ENCODE results near the gene DNMBP.
"Not testable (repeated sequence)": the region's sequence is repeated elsewhere in the genome, so short reads cannot be mapped to it uniquely, and the experiment has no call there.

Gene DNMBP

DNA sequence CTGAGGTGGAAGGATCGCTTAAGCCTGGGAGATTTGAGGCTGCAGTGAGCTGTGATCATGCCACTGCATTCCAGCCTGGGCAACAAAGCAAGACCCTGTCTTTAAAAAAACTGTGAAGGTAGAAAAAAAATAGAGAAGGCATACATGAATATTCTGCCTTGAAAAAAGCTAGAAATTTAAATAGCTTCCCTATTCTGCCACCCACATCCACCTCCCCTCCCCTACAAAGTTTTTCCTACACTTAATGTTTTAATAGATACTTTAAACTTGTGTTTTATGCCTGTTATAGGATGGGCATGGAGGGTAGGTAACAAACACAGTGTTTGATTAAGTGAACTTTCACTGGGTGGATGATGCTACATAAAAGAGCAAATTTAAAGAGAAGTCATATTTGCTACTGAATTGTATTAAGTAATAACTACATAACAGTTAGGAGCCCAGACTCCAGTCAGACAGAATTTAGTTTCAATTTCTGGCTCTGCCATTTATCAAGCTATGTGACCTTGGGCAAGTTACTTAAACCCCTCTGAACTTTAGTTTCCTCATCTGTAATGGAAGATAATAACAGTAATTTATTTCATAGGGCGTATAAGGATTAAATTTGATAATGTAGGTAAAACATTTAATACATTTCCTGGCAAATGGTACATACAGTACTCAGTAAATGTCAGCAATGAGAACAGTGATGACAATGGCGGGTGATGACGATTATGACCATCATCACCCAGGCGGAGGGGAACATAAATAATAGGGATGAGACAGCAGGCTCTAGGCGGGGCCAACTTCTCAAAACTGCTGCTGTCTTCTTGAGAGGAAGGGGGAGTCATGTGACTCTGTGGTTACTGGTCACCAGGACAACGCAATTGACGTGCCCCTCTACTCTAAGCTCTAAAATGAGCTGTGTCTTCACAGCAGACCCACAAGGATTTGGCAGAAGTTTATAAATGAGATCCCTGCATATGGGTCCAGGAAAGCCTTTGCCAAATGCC is 15.8 kb downstream of the DNMBP start:
- DNase-seq (ENCODE audit: low read depth in 2 of 2) = peak; percentile 6 to 17

DNA sequence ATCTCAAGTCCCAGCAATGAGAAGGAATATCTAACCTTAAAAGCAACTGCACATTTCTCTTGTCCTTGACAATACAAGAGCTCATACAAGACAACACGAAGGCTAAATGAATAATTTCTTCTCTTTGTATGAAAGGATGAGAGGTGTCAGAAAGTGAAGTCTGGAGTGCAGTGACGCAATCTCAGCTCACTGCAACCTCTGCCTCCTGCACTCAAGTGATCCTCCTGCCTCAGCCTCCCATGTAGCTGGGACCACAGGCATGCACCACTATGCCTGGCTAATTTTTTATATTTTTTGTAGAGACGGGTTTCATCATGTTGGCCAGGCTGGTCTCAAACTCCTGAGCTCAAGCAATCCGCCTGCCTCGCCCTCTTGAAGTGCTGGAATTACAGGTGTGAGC is 24.1 kb downstream of the DNMBP start:
- DNase-seq (ENCODE audit: low read depth in 2 of 2) = not testable (repeated sequence)

DNA sequence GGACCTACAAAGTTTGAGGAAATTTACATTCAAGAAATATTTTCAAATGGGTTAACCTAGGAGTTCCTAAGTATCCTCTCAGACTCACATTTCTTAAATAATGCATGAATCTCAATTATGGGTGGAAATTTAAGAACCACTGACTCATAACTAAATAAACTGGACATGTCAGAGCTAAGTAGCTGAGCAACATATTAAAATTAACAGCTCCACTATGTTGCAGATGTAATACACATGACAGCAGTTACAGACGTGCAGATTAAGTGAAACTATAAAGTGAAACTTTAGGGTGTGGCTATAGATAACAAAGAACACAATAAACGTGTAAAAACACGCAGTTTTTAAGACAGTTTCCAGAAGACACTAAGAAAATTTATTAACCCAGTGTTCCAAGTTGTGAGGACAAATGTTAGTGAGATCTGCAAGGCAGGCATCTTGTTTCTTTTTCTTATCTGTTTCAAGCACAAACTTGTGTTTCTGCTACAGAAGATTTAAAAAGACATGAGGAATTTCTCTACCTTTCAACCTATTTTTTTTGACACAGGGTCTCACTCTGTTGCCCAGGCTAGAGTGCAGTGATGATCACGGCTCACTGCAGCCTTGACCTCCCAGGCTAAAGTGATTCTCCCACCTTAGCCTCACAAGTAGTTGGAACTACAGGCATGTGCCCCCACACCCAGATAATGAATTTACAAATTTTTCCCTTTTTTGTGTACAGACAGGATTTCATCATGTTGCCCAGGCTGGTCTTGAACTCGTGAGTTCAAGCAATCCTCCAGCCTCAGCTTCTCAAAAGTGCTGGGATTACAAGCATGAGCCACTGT is 25.3 kb downstream of the DNMBP start:
- DNase-seq (ENCODE audit: low read depth in 2 of 2) = no peak

DNA sequence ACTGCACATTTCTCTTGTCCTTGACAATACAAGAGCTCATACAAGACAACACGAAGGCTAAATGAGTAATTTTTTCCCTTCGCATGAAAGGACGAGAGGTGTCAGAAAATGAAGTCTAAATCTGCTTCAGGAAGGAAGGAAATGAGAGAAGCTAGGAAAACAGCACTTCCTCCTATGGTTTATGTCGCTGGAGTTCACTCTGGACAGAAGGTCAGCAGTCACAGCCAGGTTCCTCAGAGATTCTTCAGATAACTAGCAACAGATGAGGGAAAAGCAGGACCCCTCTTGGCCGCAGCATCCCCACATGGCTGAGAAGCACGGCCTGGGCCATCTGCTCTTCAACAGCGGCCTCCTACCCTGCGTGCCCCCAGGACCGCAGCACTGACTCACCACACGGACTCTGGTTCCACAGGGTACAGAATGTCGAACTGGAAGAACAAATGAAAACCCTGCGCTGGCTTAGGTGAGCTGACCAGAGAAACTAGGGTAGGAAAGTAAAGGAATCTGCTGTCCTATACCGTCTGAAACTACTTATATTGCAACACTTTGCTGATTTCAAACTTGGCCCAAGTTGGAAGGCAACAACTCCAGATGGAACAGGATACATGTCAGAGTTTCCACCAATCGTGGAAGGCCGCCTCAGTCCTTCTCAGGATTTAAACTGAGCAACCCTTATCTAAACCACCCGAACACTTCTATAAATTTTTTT is 26.3 kb downstream of the DNMBP start:
- DNase-seq (ENCODE audit: low read depth in 2 of 2) = no peak

DNA sequence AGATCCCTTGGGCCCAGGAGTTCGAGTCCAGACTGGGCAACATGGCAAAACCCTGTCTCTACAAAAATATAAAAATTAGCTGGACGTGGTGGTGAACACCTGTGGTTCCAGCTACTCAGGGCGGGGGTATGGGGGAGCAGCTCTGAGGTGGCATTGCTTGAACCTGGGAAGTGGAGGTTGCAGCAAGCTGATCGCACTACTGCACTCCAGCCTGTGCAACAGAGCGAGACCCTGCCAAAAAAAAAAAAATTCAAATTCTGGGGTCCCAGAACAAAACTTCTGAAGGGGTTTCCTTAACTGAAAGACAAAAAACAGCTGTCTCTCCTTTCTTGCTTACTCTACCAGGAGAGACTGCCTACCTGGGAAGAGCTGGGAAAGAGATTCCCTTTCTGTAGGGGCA is 27.0 kb downstream of the DNMBP start:
- DNase-seq (ENCODE audit: low read depth in 2 of 2) = no peak

DNA sequence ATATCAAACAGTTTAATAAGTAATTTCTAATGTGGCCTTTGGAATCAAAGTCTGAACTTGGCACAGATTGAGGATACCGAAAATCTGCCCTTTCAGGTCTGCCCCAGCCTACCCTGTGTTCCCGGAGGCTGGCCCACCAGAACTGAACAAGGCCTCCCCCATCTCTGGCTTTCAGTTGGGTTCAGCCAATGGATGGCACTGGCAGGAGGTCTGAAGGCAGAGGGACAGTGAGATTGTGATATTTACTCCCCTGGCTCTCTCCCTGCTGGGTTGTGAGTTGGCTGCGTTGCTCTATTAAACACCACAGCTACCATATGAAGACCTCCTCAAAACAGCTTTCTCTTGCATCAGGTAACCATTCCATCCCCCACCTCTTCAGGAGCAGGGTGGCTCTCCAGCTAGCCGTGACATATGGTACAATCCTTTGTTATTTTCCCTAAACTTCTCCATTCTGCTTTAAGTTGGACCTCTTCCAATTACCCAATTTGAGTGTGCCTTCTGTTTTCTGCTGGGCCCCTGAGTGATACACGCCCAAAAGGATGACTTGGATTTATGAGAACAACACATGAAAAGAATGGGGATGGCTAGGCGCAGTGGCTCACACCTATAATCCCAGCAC is 28.1 kb downstream of the DNMBP start:
- DNase-seq (ENCODE audit: low read depth in 2 of 2) = no peak

DNA sequence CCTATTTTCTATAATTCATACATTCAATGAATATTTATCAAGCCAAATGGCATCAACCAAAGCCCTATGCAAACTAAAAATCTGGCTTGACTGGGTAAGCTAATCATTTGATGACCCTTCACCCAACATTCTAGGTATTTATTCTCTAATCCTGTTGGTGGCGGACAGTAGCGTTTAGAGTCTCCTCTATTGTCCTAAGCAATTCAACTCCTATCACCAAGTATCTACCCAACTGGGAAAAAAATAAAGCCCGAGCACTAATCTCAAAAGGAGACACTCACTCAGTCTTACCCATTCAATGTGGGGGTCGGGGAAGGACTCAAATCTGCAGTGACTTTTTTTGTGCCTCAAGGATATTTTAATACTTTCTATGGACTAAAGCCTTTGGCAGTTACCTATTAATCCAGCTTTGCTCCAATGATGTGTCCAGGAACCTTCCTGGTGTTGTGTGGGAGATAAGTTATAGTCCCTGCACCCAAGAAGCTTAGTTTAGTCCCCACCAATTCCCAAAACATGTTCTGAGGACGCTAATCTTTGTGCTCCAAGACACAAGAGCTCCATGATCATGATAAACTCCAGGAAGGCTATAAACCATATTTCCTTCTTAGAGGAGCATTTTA is 30.6 kb downstream of the DNMBP start:
- DNase-seq (ENCODE audit: low read depth in 2 of 2) = no peak

DNA sequence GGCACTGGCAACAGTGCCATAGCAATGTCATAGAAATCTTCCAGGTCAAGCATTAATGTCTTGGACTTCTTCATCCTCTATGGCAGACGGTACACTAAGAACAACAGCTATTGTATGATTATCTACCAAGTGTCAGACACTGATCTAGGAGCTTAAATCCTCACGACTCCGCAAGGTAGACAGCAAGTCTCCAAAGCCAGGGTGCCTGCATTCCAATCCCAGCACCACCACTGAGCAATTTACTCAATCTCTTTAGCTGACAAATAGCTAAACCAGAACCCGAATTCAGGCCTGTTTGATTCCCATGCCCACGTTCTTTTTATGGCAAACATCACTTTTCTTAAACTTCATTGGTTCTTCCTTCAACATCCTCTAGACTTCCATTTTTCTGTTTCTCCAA is 31.8 kb downstream of the DNMBP start:
- no peak for DNase-seq (ENCODE audit: low read depth in 2 of 2)

DNA sequence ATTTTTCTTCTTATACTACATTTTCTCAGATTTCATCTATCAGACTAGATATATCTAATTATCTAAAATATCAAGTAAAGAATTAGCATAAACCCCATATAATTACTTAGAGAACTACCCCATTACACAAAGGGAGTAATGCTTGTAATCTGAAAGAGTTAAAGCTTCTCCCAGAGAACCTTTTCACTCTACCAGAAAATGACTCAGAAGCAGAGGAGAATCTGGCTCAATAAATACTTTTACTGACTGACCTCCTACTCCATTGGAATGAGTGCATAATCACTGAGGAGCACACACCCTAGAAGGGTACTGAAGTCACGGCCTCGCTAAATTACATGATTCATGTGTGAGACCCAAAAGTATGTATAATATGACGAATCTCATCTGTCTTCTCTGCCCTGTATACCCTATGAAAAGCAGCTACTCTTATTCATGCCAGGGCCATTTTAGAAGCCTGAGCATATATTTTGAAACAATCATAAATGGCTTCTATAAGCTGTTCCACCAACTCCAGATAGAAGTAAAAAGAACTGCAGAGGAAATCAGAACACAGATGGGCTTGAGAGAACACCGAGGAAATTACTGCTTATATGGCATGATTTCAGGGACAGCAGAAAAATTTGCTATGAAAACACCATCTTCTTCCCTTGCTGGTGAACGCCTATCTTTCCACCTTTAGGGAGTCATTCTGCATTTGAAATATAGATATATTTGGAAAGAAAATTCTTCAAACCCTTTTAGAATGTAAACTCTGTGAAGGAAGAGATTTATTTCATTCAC is 32.7 kb downstream of the DNMBP start:
- no peak for DNase-seq (ENCODE audit: low read depth in 2 of 2)

DNA sequence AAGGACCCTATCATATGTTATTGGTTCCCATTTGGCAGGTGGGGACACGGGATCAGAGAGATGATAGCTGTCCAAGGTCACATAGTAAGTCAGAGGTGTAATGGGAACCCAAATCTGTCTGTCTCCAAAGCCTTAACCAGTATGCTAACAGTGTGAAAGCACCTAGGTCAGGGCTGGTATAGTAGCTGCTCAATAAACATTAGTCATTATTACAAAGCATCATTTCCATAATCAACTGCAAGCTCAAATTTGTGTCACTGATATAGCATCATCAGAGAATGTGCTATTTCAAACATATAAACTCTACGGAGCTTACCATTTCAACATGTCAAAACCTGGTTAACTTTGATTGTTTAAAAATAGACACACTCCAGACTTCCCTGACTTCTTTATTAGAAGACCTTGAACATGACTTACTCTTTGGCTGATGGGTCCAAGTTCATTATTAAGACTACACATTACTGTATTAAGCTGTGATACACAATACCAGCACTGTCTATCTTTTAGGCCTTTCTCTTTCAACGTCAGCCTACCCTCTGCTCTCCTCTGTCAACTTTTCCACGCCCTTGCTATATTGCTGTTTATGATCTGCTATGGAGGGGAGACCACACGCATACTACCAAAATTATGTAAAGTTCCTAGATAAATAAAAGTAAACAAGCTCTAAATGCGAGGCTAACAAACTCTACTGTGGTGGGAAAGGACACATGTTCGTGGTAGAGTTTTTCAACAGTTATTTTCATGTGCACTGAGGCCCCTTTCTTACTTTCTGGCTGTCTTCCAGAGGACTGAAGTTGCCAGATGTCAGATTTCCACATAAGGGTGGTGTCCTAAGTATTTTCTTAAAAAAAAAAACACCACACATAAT is 33.6 kb downstream of the DNMBP start:
- DNase-seq (ENCODE audit: low read depth in 2 of 2) = no peak

DNA sequence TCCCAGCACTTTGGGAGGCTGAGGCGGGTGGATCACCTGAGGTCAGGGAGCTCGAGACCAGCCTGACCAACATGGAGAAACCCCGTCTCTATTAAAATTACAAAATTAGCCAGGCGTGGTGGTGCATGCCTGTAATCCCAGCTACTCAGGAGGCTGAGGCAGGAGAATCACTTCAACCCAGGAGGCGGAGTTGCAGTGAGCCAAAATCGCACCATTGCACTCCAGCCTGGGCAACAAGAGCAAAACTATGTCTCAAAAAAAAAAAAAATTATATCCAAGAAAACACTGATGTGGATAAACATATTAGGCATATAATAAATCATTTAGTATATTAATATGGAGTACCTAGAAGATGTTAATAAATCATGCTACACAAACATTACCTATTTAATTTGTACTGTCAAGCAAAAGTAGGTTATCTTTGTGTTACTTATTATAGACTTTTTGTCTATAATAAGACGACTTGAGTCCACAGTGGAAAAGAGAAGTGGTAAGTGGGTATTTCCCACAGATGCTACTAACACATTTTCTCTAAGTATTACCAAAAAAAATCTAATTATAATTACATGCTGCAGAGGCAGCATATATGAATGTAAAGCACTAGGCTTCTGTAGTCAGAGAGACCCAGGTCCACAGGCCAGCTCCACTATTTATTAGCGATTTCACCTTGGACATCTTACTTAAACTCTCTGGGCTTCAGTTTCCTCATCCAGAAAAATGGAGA is 34.5 kb downstream of the DNMBP start:
- no peak for DNase-seq (ENCODE audit: low read depth in 2 of 2)

DNA sequence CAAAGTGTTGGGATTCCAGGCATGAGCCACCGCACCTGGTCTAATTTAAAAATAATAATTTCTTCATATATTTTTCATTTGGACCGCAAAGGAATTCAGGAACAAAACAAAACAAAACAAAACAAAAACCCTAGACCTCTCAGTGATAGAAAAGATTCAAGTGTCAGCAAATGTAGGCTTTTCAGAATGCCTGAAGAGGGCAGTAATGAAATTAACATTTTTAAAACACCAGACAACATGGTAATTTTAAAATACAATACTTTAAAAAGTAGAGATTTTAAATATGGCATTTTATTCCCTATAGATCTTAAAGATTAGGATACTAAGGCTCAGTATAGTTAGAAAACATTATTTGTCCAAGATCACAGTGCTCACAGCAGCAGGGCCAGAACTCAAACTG is 36.6 kb downstream of the DNMBP start:
- DNase-seq (ENCODE audit: low read depth in 2 of 2) = no peak

DNA sequence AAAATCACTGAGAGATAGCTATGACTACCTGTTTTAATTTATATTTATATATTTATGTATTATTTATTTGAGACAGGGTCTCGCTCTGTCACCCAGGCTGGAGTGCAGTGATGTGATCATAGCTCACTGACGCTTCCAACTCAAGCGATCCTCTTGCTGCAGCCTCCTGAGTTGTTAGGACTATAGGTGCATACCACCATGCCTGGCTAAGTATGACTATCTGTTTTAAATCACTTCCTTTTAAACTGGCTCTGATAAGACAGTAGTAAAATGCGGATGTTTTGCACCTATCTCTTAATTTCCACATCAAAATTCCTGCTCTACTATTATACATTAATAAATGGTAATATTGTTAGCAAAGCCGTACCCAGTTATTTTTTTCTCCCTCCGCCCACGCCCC is 41.8 kb downstream of the DNMBP start:
- no peak for DNase-seq (ENCODE audit: low read depth in 2 of 2)

DNA sequence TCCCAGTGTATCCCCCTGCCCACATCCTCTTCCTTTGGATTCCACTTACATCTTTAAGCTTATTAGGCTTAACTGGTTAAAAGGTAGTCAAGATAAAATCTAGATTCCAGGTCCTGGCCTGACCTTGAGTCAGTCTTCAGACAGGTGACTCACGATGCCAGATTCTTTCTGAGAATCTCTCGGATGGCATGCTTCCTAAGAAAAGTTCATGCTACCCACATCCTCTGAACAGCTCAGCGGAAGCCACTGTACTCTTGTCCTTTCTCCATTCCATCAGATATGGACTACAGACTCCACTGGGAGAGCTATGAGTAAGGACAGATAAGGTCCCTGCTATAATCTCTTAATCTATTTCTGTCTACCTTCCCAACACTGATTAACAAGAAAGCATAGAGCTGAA is 43.4 kb downstream of the DNMBP start:
- DNase-seq (ENCODE audit: low read depth in 2 of 2) = no peak

DNA sequence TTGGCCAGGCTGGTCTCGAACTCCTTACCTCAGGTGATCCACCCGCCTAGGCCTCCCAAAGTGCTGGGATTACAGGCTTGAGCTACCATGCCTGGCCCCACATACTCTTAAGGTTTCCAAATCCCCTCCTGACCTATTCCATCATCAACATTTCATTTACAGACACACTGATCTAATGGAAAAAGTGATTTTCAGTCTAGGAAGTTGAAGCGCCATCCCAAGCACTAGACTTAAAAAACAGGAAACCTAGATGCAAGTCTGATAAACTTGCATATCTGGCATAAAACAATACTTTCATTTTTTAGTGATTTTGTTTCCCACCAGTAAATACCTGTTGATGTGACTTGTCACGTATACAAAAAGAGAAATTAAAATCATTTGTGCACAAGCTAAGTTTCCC is 44.0 kb downstream of the DNMBP start:
- DNase-seq (ENCODE audit: low read depth in 2 of 2) = no peak

DNA sequence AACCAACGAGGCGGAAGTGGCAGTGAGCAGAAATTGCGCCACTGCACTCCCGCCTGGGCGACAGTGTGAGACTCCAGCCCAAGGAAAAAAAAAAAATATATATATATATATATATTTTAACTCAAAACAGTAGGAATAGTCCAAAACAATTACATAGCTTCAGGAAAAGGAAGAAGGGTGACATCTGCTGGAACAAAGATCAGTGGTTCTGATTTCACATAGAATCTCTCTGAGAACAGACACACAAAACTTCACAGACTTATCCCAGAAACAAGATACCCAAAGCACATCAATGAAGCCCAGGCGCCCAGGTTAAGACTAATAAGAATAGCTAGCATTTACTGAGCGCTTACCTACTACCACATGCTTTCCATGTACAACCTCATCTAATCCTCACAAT is 45.0 kb downstream of the DNMBP start:
- DNase-seq (ENCODE audit: low read depth in 2 of 2) = no peak

DNA sequence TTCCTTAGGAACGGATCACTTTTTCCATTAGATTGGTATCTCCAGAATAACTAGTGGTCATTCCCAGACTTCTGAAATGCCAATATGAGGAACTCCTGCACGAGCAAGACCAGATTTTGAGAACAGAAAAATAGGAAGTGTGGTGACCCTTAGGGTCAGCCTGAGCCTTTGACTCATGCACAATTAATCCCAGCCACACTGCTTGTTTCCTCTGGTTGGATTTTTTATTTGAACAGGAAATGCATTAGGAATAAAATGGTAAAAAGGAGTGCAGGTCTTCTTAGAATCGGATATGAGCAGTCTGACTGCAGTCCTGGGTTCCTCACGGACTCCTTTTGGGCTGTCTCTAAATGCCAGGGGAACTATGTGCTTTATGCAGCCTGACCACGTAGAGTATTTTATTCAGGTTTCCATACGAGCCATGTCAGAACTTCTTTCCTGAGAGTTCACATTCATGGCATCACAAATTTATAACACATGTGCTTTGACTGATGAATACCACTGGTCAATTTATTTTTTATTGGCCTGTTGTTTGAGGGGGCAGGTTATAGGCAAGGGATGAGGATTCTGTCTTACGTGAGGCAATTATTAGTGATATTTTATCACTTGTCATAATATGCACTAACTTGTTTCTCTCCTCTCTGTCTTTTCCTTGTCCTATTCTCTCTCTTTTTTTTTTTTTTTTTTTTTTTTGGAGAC is 46.1 kb downstream of the DNMBP start:
- not testable (repeated sequence) for DNase-seq (ENCODE audit: low read depth in 2 of 2)

DNA sequence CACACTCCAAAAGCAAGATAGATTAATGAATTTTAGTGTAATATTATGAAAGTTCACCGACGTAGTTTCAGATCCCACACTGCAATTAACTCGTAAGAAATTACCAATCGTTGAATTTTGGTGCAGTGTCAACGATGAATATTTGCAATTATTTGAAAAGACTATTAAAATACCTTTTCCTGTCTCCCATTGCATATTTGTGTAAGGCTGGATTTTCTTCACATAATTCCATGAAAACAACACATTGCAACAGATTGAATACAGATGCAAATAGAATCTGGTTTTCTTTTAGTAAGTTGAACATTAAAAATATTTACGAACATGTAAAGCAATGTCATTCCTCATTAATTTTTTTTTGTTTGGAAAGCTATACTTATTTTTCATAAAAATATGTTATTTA is 50.9 kb downstream of the DNMBP start:
- DNase-seq (ENCODE audit: low read depth in 2 of 2) = no peak

Measured in activated CD4-positive, alpha-beta T cell treated with anti-CD3 and anti-CD28 coated beads for 24 hours (primary cell).